OCI-LY1 (cell line): ENCODE results near the gene HECW1.

Source experiments
- CTCF ChIP-seq: fragments of 200-600 bp; sonication (generic), shearing (Covaris generic); IDR thresholded peaks from 2 replicates; pipeline ENCODE4 v1.5.1; 2017; ENCODE audit warnings: mild to moderate bottlenecking, antibody characterized with exemption, low read length, moderate library complexity, mixed read lengths
- EZH2 ChIP-seq: fragments of 200-600 bp; sonication (generic), shearing (Covaris generic); IDR thresholded peaks from 2 replicates; pipeline ENCODE4 v1.8.0; 2017; ENCODE audit warnings: borderline replicate concordance, mixed run types, mild to moderate bottlenecking, antibody characterized with exemption, low read length, moderate library complexity, mixed read lengths

- TF ChIP-seq CTCF = no peak
- no peak for TF ChIP-seq EZH2
Measured at GRCh38 chr7:43085017-43085416, 27.4 kb upstream of the HECW1 start.
